Measurements from ENCODE around the gene B4GALT6. TPM values are rescaled to one million over a fixed set of nuclear protein-coding genes. Genes with fewer than 3 reads are reported as not detected.

B4GALT6 gene
- total and polyA plus RNA-seq, 2 experiments from 2014 or later: 3.2 to 14.1 TPM

- no peak for DNase-seq (ENCODE audit: low spot score)
- H2AFZ ChIP-seq: no peak overlapping the region
- H3K27ac ChIP-seq: peak overlapping the region; percentile 22
- no peaks in the 10 kb centered on the region for H3K27me3 ChIP-seq
- H3K4me1 ChIP-seq (ENCODE audit: insufficient read depth): peaks cover 31% of the 10 kb centered on the region
- H3K79me2 ChIP-seq: peaks cover 6% of the 10 kb centered on the region
- TF ChIP-seq EZH2 (IDR thresholded peaks at IDR 0.05; ENCODE audit: borderline replicate concordance) (no peak), CTCF (IDR thresholded peaks at IDR 0.05; ENCODE audit: poor library complexity) (no peak), EZH2phosphoT487 (IDR thresholded peaks at IDR 0.05; ENCODE audit: low read depth, severe bottlenecking, unreplicated experiment) (no peak)
- no peak overlapping the region for H3K4me2 ChIP-seq
- H3K4me3 ChIP-seq: no peak overlapping the region
- H3K36me3 ChIP-seq (replicated peaks; ENCODE audit: insufficient read depth, low read depth): no peaks in the 10 kb centered on the region
- H3K9me2 ChIP-seq (replicated peaks; ENCODE audit: insufficient read depth): no peaks in the 10 kb centered on the region
- no peaks in the 10 kb centered on the region for H4K20me1 ChIP-seq (ENCODE audit: insufficient read depth, poor library complexity, severe bottlenecking)
- WGBS (ENCODE audit: low lambda C conversion rate, missing lambda C conversion rate): 88% methylated on average over 2 of the region's 2 CpGs
- H3K9me3 ChIP-seq (ENCODE audit: low read depth): no peaks in the 10 kb centered on the region
Observed at GRCh38 chr18:31648458-31648857, 35.9 kb downstream of the B4GALT6 start.

- 59% methylated on average over 4 of the region's 4 CpGs for WGBS (ENCODE audit: low lambda C conversion rate, missing lambda C conversion rate)
- peaks cover 6% of the 10 kb centered on the region for H3K79me2 ChIP-seq
- no peaks in the 10 kb centered on the region for H3K9me3 ChIP-seq (ENCODE audit: low read depth)
- TF ChIP-seq EZH2 (IDR thresholded peaks at IDR 0.05; ENCODE audit: borderline replicate concordance): no peak
- TF ChIP-seq CTCF (IDR thresholded peaks at IDR 0.05; ENCODE audit: poor library complexity): no peak
- H3K4me2 ChIP-seq: peak overlapping the region; percentile 41
- no peaks in the 10 kb centered on the region for H3K9me2 ChIP-seq (replicated peaks; ENCODE audit: insufficient read depth)
- peak overlapping the region; percentile 40 for H3K27ac ChIP-seq
- H2AFZ ChIP-seq: no peak overlapping the region
- H3K4me1 ChIP-seq (ENCODE audit: insufficient read depth): peaks cover 31% of the 10 kb centered on the region
- no peaks in the 10 kb centered on the region for H4K20me1 ChIP-seq (ENCODE audit: insufficient read depth, poor library complexity, severe bottlenecking)
- no peaks in the 10 kb centered on the region for H3K27me3 ChIP-seq
- DNase-seq (ENCODE audit: low spot score): peak; percentile 28
- no peaks in the 10 kb centered on the region for H3K36me3 ChIP-seq (replicated peaks; ENCODE audit: insufficient read depth, low read depth)
- no peak overlapping the region for H3K4me3 ChIP-seq
Observed at GRCh38 chr18:31647127-31647753, 37.1 kb downstream of the B4GALT6 start.

- TF ChIP-seq CTCF (IDR thresholded peaks at IDR 0.05; ENCODE audit: poor library complexity) (no peak), EZH2 (IDR thresholded peaks at IDR 0.05; ENCODE audit: borderline replicate concordance) (no peak)
- Histone ChIP-seq H2AFZ (peak overlapping the region; percentile 22), H3K9me2 (replicated peaks; ENCODE audit: insufficient read depth) (no peaks in the 10 kb centered on the region), H4K20me1 (ENCODE audit: insufficient read depth, poor library complexity, severe bottlenecking) (no peaks in the 10 kb centered on the region), H3K27me3 (no peaks in the 10 kb centered on the region), H3K9me3 (ENCODE audit: low read depth) (no peaks in the 10 kb centered on the region), H3K4me1 (ENCODE audit: insufficient read depth) (peaks cover 31% of the 10 kb centered on the region), H3K79me2 (peaks cover 6% of the 10 kb centered on the region), H3K4me3 (no peak overlapping the region), H3K27ac (peak overlapping the region; percentile 40), H3K36me3 (replicated peaks; ENCODE audit: insufficient read depth, low read depth) (no peaks in the 10 kb centered on the region), H3K4me2 (peak overlapping the region; percentile 41)
- DNase-seq (ENCODE audit: low spot score): no peak
- 51% methylated on average over 7 of the region's 7 CpGs for WGBS (ENCODE audit: low lambda C conversion rate, missing lambda C conversion rate)
Observed at GRCh38 chr18:31646332-31647126, 37.9 kb downstream of the B4GALT6 start.

Measured in hepatocyte (in vitro differentiated cells).